Parathyroid adenoma (tissue), 2 donors: ENCODE measurements around the gene COA4.

ENCODE experiments used
- H2AFZ ChIP-seq: fragments of 300-600 bp; sonication (generic); one replicate; pipeline ENCODE4 v1.7.0; 2017; ENCODE audit warnings: antibody characterized with exemption, mild to moderate bottlenecking
- H3K27ac ChIP-seq: fragments of 300-600 bp; sonication (generic); one replicate; pipeline ENCODE4 v1.7.0; 2017
- H3K27me3 ChIP-seq: fragments of 300-600 bp; sonication (generic); one replicate; pipeline ENCODE4 v1.7.0; 2017; ENCODE audit warnings: low read length; ENCODE audit not compliant: control insufficient read depth, insufficient read depth
- H3K36me3 ChIP-seq: fragments of 300-600 bp; sonication (generic); one replicate; pipeline ENCODE4 v1.7.0; 2017; ENCODE audit warnings: low read length; ENCODE audit not compliant: control insufficient read depth, insufficient read depth
- H3K4me1 ChIP-seq: fragments of 300-600 bp; sonication (generic); one replicate; pipeline ENCODE4 v1.7.0; 2017; ENCODE audit warnings: control low read depth
- H3K4me2 ChIP-seq: fragments of 300-600 bp; sonication (generic); one replicate; pipeline ENCODE4 v1.7.0; 2017; ENCODE audit warnings: low read length
- H3K4me3 ChIP-seq: fragments of 300-600 bp; sonication (generic); one replicate; pipeline ENCODE4 v1.7.0; 2017; ENCODE audit warnings: low read depth, low read length
- H3K79me2 ChIP-seq: fragments of 300-600 bp; sonication (generic); one replicate; pipeline ENCODE4 v1.7.0; 2017; ENCODE audit warnings: control low read depth
- H3K9ac ChIP-seq: fragments of 300-600 bp; sonication (generic); one replicate; pipeline ENCODE4 v1.7.0; 2017; ENCODE audit warnings: mild to moderate bottlenecking
- H3K9me3 ChIP-seq: fragments of 300-600 bp; sonication (generic); one replicate; pipeline ENCODE4 v1.7.0; 2017; ENCODE audit warnings: low read length; ENCODE audit not compliant: control insufficient read depth
- TF ChIP-seq, protein P1 (sequence below): fragments of 300-600 bp; sonication (generic); IDR thresholded peaks from one replicate; pipeline ENCODE4 v1.7.0; 2017; ENCODE audit warnings: antibody characterized with exemption, mild to moderate bottlenecking
- donor health status: primary hyperparathyroidism.

COA4 gene

DNA sequence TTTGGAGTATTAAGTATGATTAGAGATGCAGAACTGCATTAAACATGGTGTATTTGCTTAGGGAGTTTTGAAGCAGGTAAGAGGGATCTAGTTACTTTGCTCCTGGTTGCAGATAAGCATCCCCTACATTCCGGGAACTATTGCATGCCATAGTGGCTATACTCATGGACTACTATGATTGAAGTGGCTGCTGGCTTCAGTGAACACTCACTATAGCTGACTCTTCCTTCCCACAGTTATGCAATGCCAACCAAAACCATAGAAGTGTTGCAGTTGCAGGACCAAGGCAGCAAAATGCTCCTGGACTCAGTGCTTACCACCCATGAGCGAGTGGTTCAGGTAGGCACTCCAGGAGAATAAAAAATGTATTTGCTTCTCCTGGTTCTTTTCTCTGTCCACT lies 17.0 kb downstream of the COA4 start:
- H3K36me3 ChIP-seq = no peaks in the 10 kb centered on the region
- TF ChIP-seq, protein P1, sequence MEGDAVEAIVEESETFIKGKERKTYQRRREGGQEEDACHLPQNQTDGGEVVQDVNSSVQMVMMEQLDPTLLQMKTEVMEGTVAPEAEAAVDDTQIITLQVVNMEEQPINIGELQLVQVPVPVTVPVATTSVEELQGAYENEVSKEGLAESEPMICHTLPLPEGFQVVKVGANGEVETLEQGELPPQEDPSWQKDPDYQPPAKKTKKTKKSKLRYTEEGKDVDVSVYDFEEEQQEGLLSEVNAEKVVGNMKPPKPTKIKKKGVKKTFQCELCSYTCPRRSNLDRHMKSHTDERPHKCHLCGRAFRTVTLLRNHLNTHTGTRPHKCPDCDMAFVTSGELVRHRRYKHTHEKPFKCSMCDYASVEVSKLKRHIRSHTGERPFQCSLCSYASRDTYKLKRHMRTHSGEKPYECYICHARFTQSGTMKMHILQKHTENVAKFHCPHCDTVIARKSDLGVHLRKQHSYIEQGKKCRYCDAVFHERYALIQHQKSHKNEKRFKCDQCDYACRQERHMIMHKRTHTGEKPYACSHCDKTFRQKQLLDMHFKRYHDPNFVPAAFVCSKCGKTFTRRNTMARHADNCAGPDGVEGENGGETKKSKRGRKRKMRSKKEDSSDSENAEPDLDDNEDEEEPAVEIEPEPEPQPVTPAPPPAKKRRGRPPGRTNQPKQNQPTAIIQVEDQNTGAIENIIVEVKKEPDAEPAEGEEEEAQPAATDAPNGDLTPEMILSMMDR = no peak
- H3K9ac ChIP-seq = no peak overlapping the region
- H3K79me2 ChIP-seq = no peaks in the 10 kb centered on the region
- no peaks in the 10 kb centered on the region for H3K27me3 ChIP-seq
- peaks cover 9% of the 10 kb centered on the region for H3K4me1 ChIP-seq
- no peak overlapping the region for H2AFZ ChIP-seq
- no peaks in the 10 kb centered on the region for H3K9me3 ChIP-seq
- H3K27ac ChIP-seq = no peak overlapping the region
- no peak overlapping the region for H3K4me3 ChIP-seq
- no peak overlapping the region for H3K4me2 ChIP-seq

DNA sequence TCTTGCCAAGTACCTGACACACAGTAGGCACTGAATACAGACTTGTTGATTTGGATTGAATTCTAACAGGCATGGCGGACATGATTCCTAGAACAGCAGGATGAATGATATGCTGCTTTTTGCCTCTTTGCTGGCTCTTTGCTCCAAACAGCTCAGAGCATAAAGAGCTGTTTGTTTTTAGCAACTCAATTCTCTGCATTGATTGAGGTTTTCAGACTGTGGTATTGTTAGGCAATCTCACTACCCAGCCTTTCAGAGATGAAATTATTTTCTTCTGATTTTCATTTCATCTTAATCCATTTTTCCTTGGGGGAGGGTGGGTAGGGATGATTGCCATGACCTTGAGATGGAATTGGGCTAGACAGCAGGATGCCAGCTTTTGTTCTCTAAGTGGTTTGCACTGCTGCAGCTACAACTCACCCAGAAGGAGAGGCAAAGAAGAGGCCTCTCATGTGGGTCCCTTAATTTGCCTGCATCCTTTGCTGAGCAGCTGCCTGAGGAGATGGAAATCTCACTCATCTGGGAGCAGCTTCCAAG lies 20.5 kb downstream of the COA4 start:
- Histone ChIP-seq H3K9me3 (no peaks in the 10 kb centered on the region), H3K4me3 (no peak overlapping the region), H3K4me2 (no peak overlapping the region), H3K27me3 (no peaks in the 10 kb centered on the region), H3K79me2 (no peaks in the 10 kb centered on the region), H3K27ac (no peak overlapping the region), H2AFZ (no peak overlapping the region), H3K4me1 (peaks cover 5% of the 10 kb centered on the region), H3K9ac (no peak overlapping the region), H3K36me3 (no peaks in the 10 kb centered on the region)
- TF ChIP-seq, protein P1 = no peak

DNA sequence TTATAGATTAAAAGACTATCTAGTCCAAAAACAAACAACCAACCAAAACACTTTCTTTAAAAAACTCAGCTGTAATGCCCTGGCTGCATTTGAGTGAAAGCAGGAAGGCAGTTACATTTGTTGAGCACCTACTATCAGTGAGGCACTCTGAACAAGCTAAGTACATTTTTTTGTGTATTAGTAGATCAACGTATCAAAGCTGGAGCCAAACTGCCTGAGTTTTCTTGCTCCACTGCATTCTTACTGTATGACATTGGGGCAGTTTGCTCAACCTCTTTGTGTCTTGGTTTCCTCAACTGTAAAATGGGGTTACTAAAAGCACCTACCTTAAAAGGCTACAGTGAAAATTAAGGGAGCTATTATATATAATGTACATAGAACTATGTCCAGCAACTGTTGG lies 22.0 kb downstream of the COA4 start:
- Histone ChIP-seq H3K4me3 (no peak overlapping the region), H3K27me3 (no peaks in the 10 kb centered on the region), H2AFZ (no peak overlapping the region), H3K27ac (no peak overlapping the region), H3K4me1 (peaks cover 2% of the 10 kb centered on the region), H3K4me2 (no peak overlapping the region), H3K9me3 (no peaks in the 10 kb centered on the region), H3K9ac (no peak overlapping the region), H3K36me3 (no peaks in the 10 kb centered on the region), H3K79me2 (no peaks in the 10 kb centered on the region)
- TF ChIP-seq, protein P1 = no peak

DNA sequence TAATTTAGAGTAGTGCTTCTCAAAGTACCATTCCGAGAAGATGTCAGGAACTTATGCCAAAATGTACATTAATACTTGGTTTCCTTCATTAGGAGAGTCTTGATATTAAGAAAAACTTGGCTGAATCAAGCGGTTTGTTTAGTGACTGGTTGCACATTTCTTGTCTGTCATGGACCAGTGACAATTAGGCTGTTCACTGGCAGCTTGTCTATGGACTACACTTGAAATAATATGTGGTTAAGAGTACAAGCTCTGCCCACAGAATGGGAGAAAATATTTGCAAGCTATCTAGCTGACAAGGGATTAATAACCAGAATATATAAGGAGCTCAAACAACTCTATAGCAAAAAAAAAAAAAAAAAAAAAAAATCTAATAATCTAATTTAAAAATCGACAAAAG lies 24.6 kb downstream of the COA4 start:
- Histone ChIP-seq H3K79me2 (no peaks in the 10 kb centered on the region), H3K4me3 (no peak overlapping the region), H3K4me1 (peaks cover 2% of the 10 kb centered on the region), H3K27ac (no peak overlapping the region), H3K4me2 (no peak overlapping the region), H3K9me3 (no peaks in the 10 kb centered on the region), H3K27me3 (no peaks in the 10 kb centered on the region), H3K9ac (no peak overlapping the region), H3K36me3 (no peaks in the 10 kb centered on the region), H2AFZ (no peak overlapping the region)
- TF ChIP-seq, protein P1 = no peak

DNA sequence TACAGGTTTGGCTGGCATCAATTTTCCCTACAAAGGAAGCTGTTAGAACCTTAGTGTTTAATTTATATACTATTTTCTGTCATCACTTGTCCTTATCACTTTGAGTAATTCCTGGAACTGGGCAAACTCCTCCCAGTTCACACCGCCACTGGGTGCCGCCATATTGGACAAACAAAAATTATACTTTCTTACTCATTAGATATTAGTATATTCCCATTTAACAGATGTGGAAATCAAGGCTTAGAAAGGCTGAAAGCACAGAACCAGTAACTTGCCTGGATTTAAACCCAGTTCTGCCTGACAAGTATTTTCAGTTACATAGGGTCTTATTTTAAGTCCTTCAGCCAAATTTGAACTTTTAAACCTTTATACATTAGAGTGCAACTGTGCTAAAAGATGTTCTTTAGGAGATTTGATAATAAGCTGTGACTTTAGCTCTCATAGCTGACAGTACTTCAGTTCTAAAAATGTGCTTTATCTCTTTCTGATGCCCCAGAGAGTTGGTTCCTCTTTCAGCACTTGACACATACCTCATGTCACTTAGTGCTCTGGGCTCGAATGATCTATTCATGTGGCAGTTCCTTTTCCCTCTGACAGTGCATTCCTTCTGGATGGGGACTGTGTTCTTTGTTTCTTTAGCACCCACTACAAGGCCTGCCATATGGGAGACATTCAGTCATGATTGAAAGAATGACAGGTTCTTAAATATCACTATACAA lies 25.4 kb downstream of the COA4 start:
- no peaks in the 10 kb centered on the region for H3K9me3 ChIP-seq
- H3K27me3 ChIP-seq = no peaks in the 10 kb centered on the region
- no peak overlapping the region for H2AFZ ChIP-seq
- H3K9ac ChIP-seq = no peak overlapping the region
- H3K27ac ChIP-seq = no peak overlapping the region
- TF ChIP-seq, protein P1 = no peak
- H3K4me2 ChIP-seq = no peak overlapping the region
- no peaks in the 10 kb centered on the region for H3K36me3 ChIP-seq
- peaks cover 2% of the 10 kb centered on the region for H3K4me1 ChIP-seq
- H3K79me2 ChIP-seq = no peaks in the 10 kb centered on the region
- no peak overlapping the region for H3K4me3 ChIP-seq
